ENCODE results near the gene CFAP58. TPM values are rescaled to one million over a fixed set of nuclear protein-coding genes. Genes with fewer than 3 reads are reported as not detected.

CFAP58 gene
- total and polyA plus RNA-seq, 9 donors: 0.20 to 0.68 (median 0.33) TPM

- Histone ChIP-seq H3K36me3 (ENCODE audit: control insufficient read depth, insufficient read depth, low read length) (peaks cover 9% of the 10 kb centered on the region), H3K27ac (ENCODE audit: low read length) (peak overlapping the region; percentile 97), H3K9me3 (replicated peaks; ENCODE audit: control insufficient read depth, low read depth, low read length) (no peaks in the 10 kb centered on the region), H3K4me1 (ENCODE audit: control insufficient read depth, insufficient read depth, low read length) (peaks cover 92% of the 10 kb centered on the region), H3K27me3 (ENCODE audit: control insufficient read depth, insufficient read depth, low read length) (no peaks in the 10 kb centered on the region), H3K4me3 (ENCODE audit: low read length) (peak overlapping the region; percentile 9)
- DNase-seq: peak; percentile 87
- WGBS (ENCODE audit: insufficient coverage): 40% methylated on average over 5 of the region's 15 CpGs
Observed at GRCh38 chr10:104328896-104329710, 24.5 kb upstream of the CFAP58 start.

GRCh38 chr10:104329735-104330134 is 23.9 kb upstream of the CFAP58 start:
- Histone ChIP-seq H3K36me3 (ENCODE audit: control insufficient read depth, insufficient read depth, low read length) (peaks cover 8% of the 10 kb centered on the region), H3K27ac (ENCODE audit: low read length) (peak overlapping the region; percentile 97), H3K4me1 (ENCODE audit: control insufficient read depth, insufficient read depth, low read length) (peaks cover 92% of the 10 kb centered on the region), H3K4me3 (ENCODE audit: low read length) (no peak overlapping the region), H3K9me3 (replicated peaks; ENCODE audit: control insufficient read depth, low read depth, low read length) (no peaks in the 10 kb centered on the region), H3K27me3 (ENCODE audit: control insufficient read depth, insufficient read depth, low read length) (no peaks in the 10 kb centered on the region)
- DNase-seq: no peak
- WGBS (ENCODE audit: insufficient coverage): 18% methylated on average over 2 of the region's 3 CpGs

DNA sequence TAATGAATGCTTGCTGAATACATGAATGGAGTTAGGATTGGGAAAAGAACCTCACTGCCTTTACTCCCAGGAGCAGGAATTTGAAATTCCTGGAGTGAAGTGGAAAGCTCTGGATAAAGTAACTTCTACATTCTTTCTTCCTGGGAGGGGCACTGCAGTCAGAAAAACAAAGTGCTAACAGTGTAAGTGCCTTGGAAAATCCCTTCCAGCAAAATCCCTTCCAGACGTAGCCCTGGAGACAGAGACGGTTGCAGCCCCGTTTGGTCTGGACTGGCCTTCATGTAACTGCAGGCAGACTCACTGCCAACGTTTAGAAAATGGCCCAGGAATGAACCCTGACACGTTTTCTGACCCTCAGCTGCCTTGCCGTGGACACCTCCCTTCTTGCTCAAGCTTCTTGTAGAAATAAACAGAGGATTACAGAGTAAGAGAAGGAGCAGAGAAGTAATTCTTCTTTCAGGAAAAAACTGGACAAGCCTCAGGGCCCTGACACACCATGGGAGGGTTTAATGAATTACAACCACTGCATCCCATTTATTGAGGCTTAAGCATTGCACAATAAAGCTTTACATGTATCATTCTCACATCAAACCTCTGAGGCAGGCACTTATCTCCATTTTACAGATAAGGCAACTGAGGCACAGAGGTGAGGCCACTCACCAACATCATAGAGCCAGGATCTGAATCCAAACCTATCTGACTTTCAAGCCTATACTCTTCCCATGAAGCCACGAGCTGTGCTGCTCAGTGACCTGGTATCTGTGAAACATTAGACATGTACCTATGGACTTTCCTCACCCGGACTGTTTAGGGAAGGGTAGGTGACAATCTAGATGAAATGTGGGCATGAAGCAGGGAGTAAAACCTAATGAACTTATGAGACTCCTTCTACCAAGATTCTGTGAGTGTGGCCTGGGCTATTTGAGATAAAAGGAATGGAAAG is 23.2 kb upstream of the CFAP58 start:
- Histone ChIP-seq H3K27ac (ENCODE audit: low read length) (peak overlapping the region; percentile 97), H3K36me3 (ENCODE audit: control insufficient read depth, insufficient read depth, low read length) (peaks cover 4% of the 10 kb centered on the region), H3K9me3 (replicated peaks; ENCODE audit: control insufficient read depth, low read depth, low read length) (no peaks in the 10 kb centered on the region), H3K4me3 (ENCODE audit: low read length) (no peak overlapping the region), H3K4me1 (ENCODE audit: control insufficient read depth, insufficient read depth, low read length) (peaks cover 86% of the 10 kb centered on the region), H3K27me3 (ENCODE audit: control insufficient read depth, insufficient read depth, low read length) (no peaks in the 10 kb centered on the region)
- WGBS (ENCODE audit: insufficient coverage): 0% methylated on average over 1 of the region's 8 CpGs
- DNase-seq: peak; percentile 98

DNA sequence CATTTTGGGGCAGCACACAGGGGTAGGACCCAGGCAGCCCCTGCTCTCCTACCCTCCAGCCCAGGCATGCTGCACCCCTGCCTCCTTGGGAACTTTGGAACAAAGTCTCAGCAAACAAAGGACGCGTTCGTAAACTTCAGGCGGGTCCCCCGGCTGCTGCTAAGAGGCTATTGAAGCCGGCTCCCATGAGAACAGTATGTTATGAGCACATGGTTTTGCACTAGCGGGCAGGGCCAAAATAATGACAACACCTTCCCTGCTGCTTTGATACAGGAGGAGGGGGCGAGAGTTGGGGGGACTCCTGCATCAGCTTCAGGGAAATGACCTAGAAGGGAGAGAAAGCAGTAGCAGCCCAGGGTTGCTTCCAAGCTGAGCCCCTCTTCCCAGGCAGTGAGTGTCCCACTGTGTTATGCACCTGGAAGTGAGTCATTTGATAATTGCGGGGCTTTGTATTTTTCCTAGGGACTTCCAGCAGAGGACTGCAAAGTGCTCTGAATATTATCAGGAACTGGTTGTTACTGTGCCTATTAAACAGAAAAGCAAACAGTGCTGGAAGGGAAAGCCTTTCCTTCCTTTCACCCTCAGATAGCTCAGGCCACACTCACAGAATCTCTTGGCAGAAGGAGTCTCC is 22.3 kb upstream of the CFAP58 start:
- Histone ChIP-seq H3K27me3 (ENCODE audit: control insufficient read depth, insufficient read depth, low read length) (no peaks in the 10 kb centered on the region), H3K4me3 (ENCODE audit: low read length) (no peak overlapping the region), H3K9me3 (replicated peaks; ENCODE audit: control insufficient read depth, low read depth, low read length) (no peaks in the 10 kb centered on the region), H3K4me1 (ENCODE audit: control insufficient read depth, insufficient read depth, low read length) (peaks cover 83% of the 10 kb centered on the region), H3K27ac (ENCODE audit: low read length) (peak overlapping the region; percentile 97), H3K36me3 (ENCODE audit: control insufficient read depth, insufficient read depth, low read length) (no peaks in the 10 kb centered on the region)
- peak; percentile 72 for DNase-seq
- WGBS (ENCODE audit: insufficient coverage): 39% methylated on average over 5 of the region's 9 CpGs

DNA sequence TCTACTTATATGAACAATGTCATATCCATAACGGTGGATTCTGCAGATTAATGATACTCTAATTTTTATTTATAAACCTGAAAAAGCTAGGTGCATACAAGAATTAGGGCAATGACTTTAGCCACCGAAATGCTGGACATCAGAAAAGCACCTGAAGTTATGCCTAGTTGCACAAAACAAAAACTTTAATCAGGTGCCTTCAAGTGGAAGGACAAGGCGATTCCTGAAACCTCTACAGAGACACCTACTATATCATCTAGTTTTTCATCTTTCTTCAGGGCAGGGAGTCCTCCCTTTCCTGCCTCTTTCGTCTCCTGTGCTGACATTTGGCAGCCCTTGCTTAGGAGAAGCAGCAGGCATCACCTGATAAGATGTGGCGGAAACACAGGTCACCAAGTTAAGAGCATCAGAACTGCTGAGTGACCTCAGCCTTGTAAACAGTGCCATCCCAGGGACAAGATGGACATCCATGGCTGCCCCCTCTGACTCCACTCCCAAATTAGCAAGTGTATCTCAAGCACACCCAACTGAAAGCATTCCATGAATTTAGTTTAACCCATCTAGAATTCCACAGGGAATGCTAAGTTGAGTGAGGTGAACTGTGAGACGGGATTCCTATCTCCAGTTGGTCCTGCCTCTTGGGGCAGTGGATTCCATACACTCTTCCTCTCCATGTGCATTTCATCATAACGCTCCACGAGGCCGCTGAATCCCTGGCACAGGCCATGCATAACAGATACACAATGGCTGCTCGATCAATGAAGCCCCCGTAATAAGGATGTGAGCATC is 21.2 kb upstream of the CFAP58 start:
- no peaks in the 10 kb centered on the region for H3K9me3 ChIP-seq (replicated peaks; ENCODE audit: control insufficient read depth, low read depth, low read length)
- DNase-seq: no peak
- WGBS (ENCODE audit: insufficient coverage): 87% methylated on average over 2 of the region's 11 CpGs
- peak overlapping the region; percentile 97 for H3K27ac ChIP-seq (ENCODE audit: low read length)
- H3K27me3 ChIP-seq (ENCODE audit: control insufficient read depth, insufficient read depth, low read length): no peaks in the 10 kb centered on the region
- H3K4me1 ChIP-seq (ENCODE audit: control insufficient read depth, insufficient read depth, low read length): peaks cover 82% of the 10 kb centered on the region
- H3K36me3 ChIP-seq (ENCODE audit: control insufficient read depth, insufficient read depth, low read length): no peaks in the 10 kb centered on the region
- no peak overlapping the region for H3K4me3 ChIP-seq (ENCODE audit: low read length)

DNA sequence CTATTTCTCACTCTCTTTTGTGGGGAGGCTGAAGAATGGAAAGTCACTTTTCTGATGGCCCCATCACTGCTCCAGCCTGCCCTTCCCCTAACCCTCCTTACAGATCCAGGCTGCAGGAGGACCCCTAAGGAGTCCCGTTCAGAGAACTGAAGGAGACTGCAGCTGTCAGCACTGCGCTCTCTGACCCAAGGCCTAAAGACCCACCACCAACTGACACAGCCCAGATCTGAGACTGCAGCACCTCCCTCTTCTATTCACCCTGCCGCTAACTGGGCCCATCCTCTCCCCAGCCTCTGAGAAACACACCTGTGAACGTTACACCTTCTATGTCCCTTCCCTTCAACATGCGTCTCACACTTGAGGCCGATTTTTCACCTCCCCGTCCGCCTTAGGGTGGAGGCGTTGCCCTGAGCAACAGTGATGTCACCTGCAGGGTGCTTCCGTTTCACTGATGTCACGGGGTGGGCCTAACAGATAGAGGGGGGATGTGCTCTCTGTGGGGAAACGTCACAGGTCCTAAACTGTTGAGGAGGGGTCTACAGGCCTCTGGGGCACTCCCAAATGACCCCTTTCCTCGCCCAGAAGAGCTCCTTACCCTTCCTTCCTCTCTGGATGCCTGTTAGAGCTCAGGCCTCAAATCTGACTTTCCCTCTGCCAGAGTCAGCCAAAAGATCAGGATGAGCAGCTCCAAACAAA is 20.5 kb upstream of the CFAP58 start:
- no peak for DNase-seq
- Histone ChIP-seq H3K4me1 (ENCODE audit: control insufficient read depth, insufficient read depth, low read length) (peaks cover 75% of the 10 kb centered on the region), H3K27ac (ENCODE audit: low read length) (peak overlapping the region; percentile 56), H3K27me3 (ENCODE audit: control insufficient read depth, insufficient read depth, low read length) (no peaks in the 10 kb centered on the region), H3K36me3 (ENCODE audit: control insufficient read depth, insufficient read depth, low read length) (no peaks in the 10 kb centered on the region), H3K9me3 (replicated peaks; ENCODE audit: control insufficient read depth, low read depth, low read length) (no peaks in the 10 kb centered on the region), H3K4me3 (ENCODE audit: low read length) (no peak overlapping the region)
- WGBS (ENCODE audit: insufficient coverage): 75% methylated on average over 8 of the region's 13 CpGs

- Histone ChIP-seq H3K27ac (ENCODE audit: low read length) (peak overlapping the region; percentile 56), H3K4me1 (ENCODE audit: control insufficient read depth, insufficient read depth, low read length) (peaks cover 69% of the 10 kb centered on the region), H3K9me3 (replicated peaks; ENCODE audit: control insufficient read depth, low read depth, low read length) (no peaks in the 10 kb centered on the region), H3K36me3 (ENCODE audit: control insufficient read depth, insufficient read depth, low read length) (no peaks in the 10 kb centered on the region), H3K4me3 (ENCODE audit: low read length) (no peak overlapping the region), H3K27me3 (ENCODE audit: control insufficient read depth, insufficient read depth, low read length) (no peaks in the 10 kb centered on the region)
- WGBS (ENCODE audit: insufficient coverage): 77% methylated on average over 14 of the region's 15 CpGs
- no peak for DNase-seq
Observed at GRCh38 chr10:104333728-104334373, 19.8 kb upstream of the CFAP58 start.

DNA sequence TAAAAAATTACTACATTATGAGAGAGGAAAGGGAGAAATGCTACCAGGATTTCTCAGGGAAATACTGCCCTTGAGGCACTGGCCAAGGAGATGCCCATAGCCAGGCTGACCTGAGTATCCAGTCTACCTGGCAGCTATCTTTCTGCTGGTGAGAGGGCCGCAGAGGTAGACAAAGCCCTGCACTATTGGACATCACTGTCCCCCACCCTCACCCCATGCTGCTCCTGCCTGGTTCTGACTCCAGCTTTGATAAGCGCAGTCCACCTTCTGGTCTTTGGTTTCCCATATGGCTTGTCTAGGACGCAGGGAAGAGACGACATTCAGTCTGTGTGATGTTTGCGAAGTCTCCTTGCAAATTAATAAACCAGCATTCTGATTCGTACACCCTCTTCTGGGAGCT is 19.1 kb upstream of the CFAP58 start:
- Histone ChIP-seq H3K4me1 (ENCODE audit: control insufficient read depth, insufficient read depth, low read length) (peaks cover 69% of the 10 kb centered on the region), H3K4me3 (ENCODE audit: low read length) (no peak overlapping the region), H3K27ac (ENCODE audit: low read length) (no peak overlapping the region)

More for the DNA sequence above, 19.1 kb upstream of the CFAP58 start:
- no peaks in the 10 kb centered on the region for H3K9me3 ChIP-seq (replicated peaks; ENCODE audit: control insufficient read depth, low read depth, low read length)
- H3K36me3 ChIP-seq (ENCODE audit: control insufficient read depth, insufficient read depth, low read length): no peaks in the 10 kb centered on the region
- whole genome bisulfite sequencing (ENCODE audit: insufficient coverage): 90% methylated on average over 5 of the region's 6 CpGs
- no peak for DNase-seq
- no peaks in the 10 kb centered on the region for H3K27me3 ChIP-seq (ENCODE audit: control insufficient read depth, insufficient read depth, low read length)
